Esophagus squamous epithelium (tissue), 5 donors: ENCODE data around the gene PCSK5. TPM values are rescaled to one million over a fixed set of nuclear protein-coding genes. Genes with fewer than 3 reads are reported as not detected.
"Not testable (repeated sequence)": the region's sequence is repeated elsewhere in the genome, so short reads cannot be mapped to it uniquely, and the experiment has no call there.

Source experiments
- DNase-seq: peaks from one replicate; lab custom pipeline; 2025; lab: John Stamatoyannopoulos, UW
- H3K27ac ChIP-seq, 4 donors: fragments of 200-600 bp; sonication (generic); one replicate each; pipeline ENCODE4 v1.5.1; 2016 to 2019; ENCODE audit warnings: mild to moderate bottlenecking in 1 of 4
- H3K27me3 ChIP-seq, 4 donors: fragments of 200-600 bp; sonication (generic); 1 replicate in 3 of 4; 2 replicates in 1 of 4; pipeline versions ENCODE4 v1.5.1 to v1.6.0; 2017 to 2021; ENCODE audit warnings: antibody characterized with exemption in 1 of 4
- H3K36me3 ChIP-seq, 3 donors: fragments of 200-600 bp; sonication (generic); one replicate each; pipeline ENCODE4 v1.5.1; 2016 to 2019
- H3K4me1 ChIP-seq, 3 donors: fragments of 200-600 bp; sonication (generic); one replicate each; pipeline ENCODE4 v1.5.1; 2017 to 2019
- H3K4me3 ChIP-seq, 4 donors: fragments of 200-600 bp; sonication (generic); 1 replicate in 3 of 4; 2 replicates in 1 of 4; pipeline ENCODE4 v1.5.1; 2016 to 2019; ENCODE audit warnings: mild to moderate bottlenecking in 2 of 4, moderate library complexity in 1 of 4
- H3K9me3 ChIP-seq, 3 donors: fragments of 200-600 bp; sonication (generic); one replicate each; pipeline ENCODE4 v1.5.1; 2016 to 2019
- CTCF ChIP-seq, 6 experiments: fragments of 450-650 bp in 4 of 6; fragments of 200-600 bp in 2 of 6; sonication (generic) in 2 of 6; IDR thresholded peaks; one replicate each; pipeline ENCODE4 v1.5.1; 2016 to 2019; ENCODE audit warnings: antibody characterized with exemption in 6 of 6, mild to moderate bottlenecking in 4 of 6, moderate library complexity in 4 of 6
- POLR2A ChIP-seq, 4 donors: fragments of 450-650 bp; IDR thresholded peaks; one replicate each; pipeline ENCODE4 v1.6.1; 2017; ENCODE audit warnings: antibody characterized with exemption in 4 of 4, mild to moderate bottlenecking in 4 of 4, moderate library complexity in 3 of 4
- WGBS, 2 donors: methylation state at CpG; one replicate each; pipeline ENCODE4 v1.1.5; 2018; 5-methylcytosine and 5-hydroxymethylcytosine counted together
- intact Hi-C: fragments of 100-400 bp; cut with DNase I; formaldehyde crosslinking; loops from one replicate; pipeline ENCODE4 v1.15.0; 2022
- total RNA-seq, 4 donors: library from RNA; depleted of rRNA; stranded (reverse); fragments of >200 nt; gene quantifications; one replicate each; pipeline ENCODE4 v1.1.0, GENCODE V29; 2016
- donor health status: DM: yes; HTN: yes; CAD: no.

PCSK5 gene
- total RNA-seq, 4 donors from 2014 or later: 8.4 to 33.8 (median 24.2) TPM

- no peaks in the 10 kb centered on the region for H3K36me3 ChIP-seq
- peaks cover 0 to 6% (median 0%) of the 10 kb centered on the region in 4 donors for H3K27me3 ChIP-seq
- no peak for DNase-seq
- H3K4me3 ChIP-seq: no peak overlapping the region
- intact Hi-C loops: loop anchor here (10.0 kb wide), 2 partner anchors 438 to 1108 kb away; no protein-coding TSS in a partner anchor
- H3K27ac ChIP-seq: no peak overlapping the region
- H3K9me3 ChIP-seq: no peaks in the 10 kb centered on the region
- H3K4me1 ChIP-seq: peaks cover 0 to 9% (median 0%) of the 10 kb centered on the region in 3 donors
- 72 to 73% methylated on average over 3 of the region's 3 CpGs for WGBS, 2 donors
- no peak for TF ChIP-seq POLR2A (IDR thresholded peaks at IDR 0.05)
- no peak for TF ChIP-seq CTCF (IDR thresholded peaks at IDR 0.05)
Observed at GRCh38 chr9:76302543-76302942, 412.1 kb downstream of the PCSK5 start.

GRCh38 chr9:76302947-76303550, 412.6 kb downstream of the PCSK5 start:
- DNase-seq: no peak
- TF ChIP-seq CTCF (IDR thresholded peaks at IDR 0.05) (peak; percentile 58 to 82 (median 68)), POLR2A (IDR thresholded peaks at IDR 0.05) (no peak)
- WGBS, 2 donors: 15 to 18% methylated on average over 3 of the region's 3 CpGs
- H3K4me3 ChIP-seq: no peak overlapping the region
- H3K9me3 ChIP-seq: no peaks in the 10 kb centered on the region
- H3K36me3 ChIP-seq: no peaks in the 10 kb centered on the region
- H3K27ac ChIP-seq: no peak overlapping the region
- H3K4me1 ChIP-seq: peaks cover 0 to 5% (median 0%) of the 10 kb centered on the region in 3 donors
- peaks cover 0 to 6% (median 0%) of the 10 kb centered on the region in 4 donors for H3K27me3 ChIP-seq
- intact Hi-C loops: loop anchor here (10.0 kb wide), 2 partner anchors 438 to 1108 kb away; no protein-coding TSS in a partner anchor

- H3K4me3 ChIP-seq, DNase-seq, H3K27ac ChIP-seq, H3K27me3 ChIP-seq, H3K9me3 ChIP-seq, H3K36me3 ChIP-seq, H3K4me1 ChIP-seq: not testable (repeated sequence)
- intact Hi-C loops: loop anchor here (10.0 kb wide), 2 partner anchors 442 to 1112 kb away; no protein-coding TSS in a partner anchor
- 29 to 41% methylated on average over 6 of the region's 7 CpGs for WGBS, 2 donors
Observed at GRCh38 chr9:76307047-76307446, 416.6 kb downstream of the PCSK5 start.

- no peaks in the 10 kb centered on the region for H3K4me1 ChIP-seq
- no peak overlapping the region for H3K4me3 ChIP-seq
- no peaks in the 10 kb centered on the region for H3K27me3 ChIP-seq
- intact Hi-C loops: no loop called here
- H3K36me3 ChIP-seq: no peaks in the 10 kb centered on the region
- TF ChIP-seq CTCF (IDR thresholded peaks at IDR 0.05) (no peak), POLR2A (IDR thresholded peaks at IDR 0.05) (no peak)
- H3K27ac ChIP-seq: no peak overlapping the region
- H3K9me3 ChIP-seq: no peaks in the 10 kb centered on the region
- no peak for DNase-seq
- WGBS, 2 donors: 94 to 96% methylated on average over 7 of the region's 7 CpGs
Observed at GRCh38 chr9:76310577-76310976, 420.1 kb downstream of the PCSK5 start.

GRCh38 chr9:76310991-76311390, 420.5 kb downstream of the PCSK5 start:
- Histone ChIP-seq H3K36me3 (no peaks in the 10 kb centered on the region), H3K27me3 (no peaks in the 10 kb centered on the region), H3K27ac (no peak overlapping the region), H3K4me1 (no peaks in the 10 kb centered on the region), H3K4me3 (no peak overlapping the region), H3K9me3 (no peaks in the 10 kb centered on the region)
- no peak for DNase-seq
- 64 to 93% methylated on average over 5 of the region's 5 CpGs for WGBS, 2 donors
- intact Hi-C loops: no loop called here
- TF ChIP-seq POLR2A (IDR thresholded peaks at IDR 0.05) (no peak), CTCF (IDR thresholded peaks at IDR 0.05) (no peak)
